ENCODE results near the gene FCN1. TPM values are rescaled to one million over a fixed set of nuclear protein-coding genes. Genes with fewer than 3 reads are reported as not detected.

Gene FCN1
- total and polyA plus RNA-seq, 7 experiments from 2014 or later: 2.1 to 561 (median 8.1) TPM; not detected in 1

- intact Hi-C loops (cut with micrococcal nuclease): no loop called here
- Mint-ChIP-seq H3K4me3 (no peak overlapping the region), H3K9me3 (peaks cover 0 to 16% (median 4%) of the 10 kb centered on the region in 11 donors), H3K27ac (no peak overlapping the region), H3K36me3 (peaks cover 0 to 3% (median 0%) of the 10 kb centered on the region in 5 donors), H3K27me3 (peaks cover 12 to 38% (median 19%) of the 10 kb centered on the region in 5 donors), H3K4me1 (peaks cover 0 to 5% (median 0%) of the 10 kb centered on the region in 7 donors)
- ChIA-PET CTCF (no interaction called here), POLR2A (no interaction called here)
- no peaks in the 10 kb centered on the region for H3K4me1 ChIP-seq (ENCODE audit: control insufficient read depth in 2 of 2, insufficient read depth in 2 of 2, low read length in 2 of 2)
- no peaks in the 10 kb centered on the region for H3K9me3 ChIP-seq (ENCODE audit: control insufficient read depth in 2 of 3, low read length in 3 of 3)
- ATAC-seq (no peak), DNase-seq (no peak)
- H3K27ac ChIP-seq (ENCODE audit: low read depth, low read length): no peak overlapping the region
- H3K27me3 ChIP-seq (ENCODE audit: control insufficient read depth in 2 of 2, insufficient read depth in 2 of 2, low read length in 2 of 2): no peaks in the 10 kb centered on the region
- H3K4me3 ChIP-seq (ENCODE audit: low read length): no peak overlapping the region
- H3K36me3 ChIP-seq (ENCODE audit: control insufficient read depth in 2 of 3, insufficient read depth in 3 of 3, low read length in 3 of 3): no peaks in the 10 kb centered on the region
Measured at GRCh38 chr9:134914501-134914834, 3.2 kb downstream of the FCN1 start.

GRCh38 chr9:134913713-134914500 is 3.8 kb downstream of the FCN1 start:
- ATAC-seq (no peak), DNase-seq (no peak)
- H3K27me3 Mint-ChIP-seq: peaks cover 14 to 44% (median 19%) of the 10 kb centered on the region in 5 donors

GRCh38 chr9:134913041-134913712 is 4.5 kb downstream of the FCN1 start:
- no peak overlapping the region for H3K4me3 Mint-ChIP-seq
- Histone ChIP-seq H3K4me1 (ENCODE audit: control insufficient read depth in 2 of 2, insufficient read depth in 2 of 2, low read length in 2 of 2) (no peaks in the 10 kb centered on the region), H3K27me3 (ENCODE audit: control insufficient read depth in 2 of 2, insufficient read depth in 2 of 2, low read length in 2 of 2) (no peaks in the 10 kb centered on the region), H3K4me3 (ENCODE audit: low read length) (no peak overlapping the region), H3K36me3 (ENCODE audit: control insufficient read depth in 2 of 3, insufficient read depth in 3 of 3, low read length in 3 of 3) (no peaks in the 10 kb centered on the region), H3K9me3 (ENCODE audit: control insufficient read depth in 2 of 3, low read length in 3 of 3) (no peaks in the 10 kb centered on the region), H3K27ac (ENCODE audit: low read depth, low read length) (no peak overlapping the region)
- ChIA-PET CTCF (no interaction called here), POLR2A (no interaction called here)
- H3K9me3 Mint-ChIP-seq: peaks cover 0 to 4% (median 0%) of the 10 kb centered on the region in 11 donors
- H3K27ac Mint-ChIP-seq: no peak overlapping the region
- intact Hi-C loops (cut with micrococcal nuclease): no loop called here
- H3K4me1 Mint-ChIP-seq: peaks cover 0 to 2% (median 0%) of the 10 kb centered on the region in 7 donors
- H3K36me3 Mint-ChIP-seq: no peaks in the 10 kb centered on the region
- peaks cover 14 to 45% (median 19%) of the 10 kb centered on the region in 5 donors for H3K27me3 Mint-ChIP-seq
- DNase-seq (no peak), ATAC-seq (no peak)

More at GRCh38 chr9:134913713-134914500, 3.8 kb downstream of the FCN1 start:
- Histone ChIP-seq H3K36me3 (ENCODE audit: control insufficient read depth in 2 of 3, insufficient read depth in 3 of 3, low read length in 3 of 3) (no peaks in the 10 kb centered on the region), H3K27me3 (ENCODE audit: control insufficient read depth in 2 of 2, insufficient read depth in 2 of 2, low read length in 2 of 2) (no peaks in the 10 kb centered on the region), H3K9me3 (ENCODE audit: control insufficient read depth in 2 of 3, low read length in 3 of 3) (no peaks in the 10 kb centered on the region), H3K4me3 (ENCODE audit: low read length) (no peak overlapping the region), H3K27ac (ENCODE audit: low read depth, low read length) (no peak overlapping the region), H3K4me1 (ENCODE audit: control insufficient read depth in 2 of 2, insufficient read depth in 2 of 2, low read length in 2 of 2) (no peaks in the 10 kb centered on the region)
- Mint-ChIP-seq H3K9me3 (peaks cover 0 to 11% (median 4%) of the 10 kb centered on the region in 11 donors), H3K27ac (no peak overlapping the region), H3K36me3 (peaks cover 0 to 3% (median 0%) of the 10 kb centered on the region in 5 donors), H3K4me1 (peaks cover 0 to 4% (median 0%) of the 10 kb centered on the region in 7 donors), H3K4me3 (no peak overlapping the region)
- intact Hi-C loops (cut with micrococcal nuclease): no loop called here
- POLR2A ChIA-PET: no interaction called here
- CTCF ChIA-PET: no interaction called here

- Histone ChIP-seq H3K9me3 (ENCODE audit: control insufficient read depth in 2 of 3, low read length in 3 of 3) (no peaks in the 10 kb centered on the region), H3K36me3 (ENCODE audit: control insufficient read depth in 2 of 3, insufficient read depth in 3 of 3, low read length in 3 of 3) (no peaks in the 10 kb centered on the region), H3K27me3 (ENCODE audit: control insufficient read depth in 2 of 2, insufficient read depth in 2 of 2, low read length in 2 of 2) (no peaks in the 10 kb centered on the region), H3K27ac (ENCODE audit: low read depth, low read length) (no peak overlapping the region), H3K4me3 (ENCODE audit: low read length) (no peak overlapping the region), H3K4me1 (ENCODE audit: control insufficient read depth in 2 of 2, insufficient read depth in 2 of 2, low read length in 2 of 2) (no peaks in the 10 kb centered on the region)
- H3K36me3 Mint-ChIP-seq: no peaks in the 10 kb centered on the region
- peaks cover 0 to 2% (median 0%) of the 10 kb centered on the region in 11 donors for H3K9me3 Mint-ChIP-seq
- no peak overlapping the region for H3K4me3 Mint-ChIP-seq
- H3K27me3 Mint-ChIP-seq: peaks cover 16 to 45% (median 19%) of the 10 kb centered on the region in 5 donors
- intact Hi-C loops (cut with micrococcal nuclease): no loop called here
- ChIA-PET POLR2A (no interaction called here), CTCF (no interaction called here)
- DNase-seq: no peak
- no peak overlapping the region for H3K27ac Mint-ChIP-seq
- ATAC-seq: no peak
- peaks cover 0 to 2% (median 0%) of the 10 kb centered on the region in 7 donors for H3K4me1 Mint-ChIP-seq
Measured at GRCh38 chr9:134912126-134912840, 5.4 kb downstream of the FCN1 start.

GRCh38 chr9:134909511-134910481 is 7.9 kb downstream of the FCN1 start:
- H3K36me3 ChIP-seq (ENCODE audit: control insufficient read depth in 2 of 3, insufficient read depth in 3 of 3, low read length in 3 of 3): no peaks in the 10 kb centered on the region

More at GRCh38 chr9:134909511-134910481, 7.9 kb downstream of the FCN1 start:
- H3K4me1 Mint-ChIP-seq: peaks cover 0 to 2% (median 0%) of the 10 kb centered on the region in 7 donors
- Histone ChIP-seq H3K4me1 (ENCODE audit: control insufficient read depth in 2 of 2, insufficient read depth in 2 of 2, low read length in 2 of 2) (no peaks in the 10 kb centered on the region), H3K27me3 (ENCODE audit: control insufficient read depth in 2 of 2, insufficient read depth in 2 of 2, low read length in 2 of 2) (no peaks in the 10 kb centered on the region), H3K4me3 (ENCODE audit: low read length) (no peak overlapping the region), H3K9me3 (ENCODE audit: control insufficient read depth in 2 of 3, low read length in 3 of 3) (no peaks in the 10 kb centered on the region), H3K27ac (ENCODE audit: low read depth, low read length) (no peak overlapping the region)
- CTCF ChIA-PET: interaction anchor here (0.7 kb wide), 1 partner anchor 746 kb away, joined by 3 read pairs; no protein-coding TSS in a partner anchor
- ATAC-seq (no peak), DNase-seq (no peak)
- H3K27ac Mint-ChIP-seq: no peak overlapping the region
- POLR2A ChIA-PET: no interaction called here
- no peaks in the 10 kb centered on the region for H3K36me3 Mint-ChIP-seq
- intact Hi-C loops (cut with micrococcal nuclease): no loop called here
- H3K4me3 Mint-ChIP-seq: no peak overlapping the region
- peaks cover 0 to 2% (median 0%) of the 10 kb centered on the region in 11 donors for H3K9me3 Mint-ChIP-seq
- peaks cover 13 to 40% (median 23%) of the 10 kb centered on the region in 5 donors for H3K27me3 Mint-ChIP-seq
